AG04449 (cell line): ENCODE data around the gene SCLT1.

Experiments used
- CTCF ChIA-PET: fragments of 350-600 bp; formaldehyde crosslinking; extraction: SDS; loops from one replicate; lab custom pipeline; 2021; ENCODE audit warnings: antibody characterized with exemption; lab: Yijun Ruan, JAX
- POLR2A ChIA-PET: fragments of 400-600, 350-600 bp; formaldehyde crosslinking; extraction: SDS; loops from one replicate; lab custom pipeline; 2020; ENCODE audit warnings: antibody characterized with exemption, inconsistent platforms; lab: Yijun Ruan, JAX
- DNase-seq: peaks from one replicate; pipeline ENCODE4 v3.0.0-alpha.2; 2010; ENCODE audit warnings: low read depth, low spot score
- H3K4me3 ChIP-seq: 2 replicates; pipeline ENCODE4 v1.5.1; 2011; ENCODE audit warnings: low read depth, mild to moderate bottlenecking, control low read depth, low read length
- CTCF ChIP-seq: IDR thresholded peaks from one replicate; pipeline ENCODE4 v1.5.1; 2011; ENCODE audit warnings: mild to moderate bottlenecking, moderate library complexity, low read length, control low read depth, inconsistent platforms; ENCODE audit not compliant: insufficient read depth; ENCODE audit errors: missing control alignments

SCLT1 gene

GRCh38 chr4:128958194-128958593 lies 135.1 kb downstream of the SCLT1 start:
- ChIA-PET POLR2A (no interaction called here), CTCF (no interaction called here)
- no peak for DNase-seq
- no peak for TF ChIP-seq CTCF
- H3K4me3 ChIP-seq = no peak overlapping the region

GRCh38 chr4:128957459-128957858 lies 135.9 kb downstream of the SCLT1 start:
- no peak for TF ChIP-seq CTCF
- no peak overlapping the region for H3K4me3 ChIP-seq
- ChIA-PET POLR2A (no interaction called here), CTCF (no interaction called here)
- DNase-seq = no peak

GRCh38 chr4:128955751-128956150 lies 137.6 kb downstream of the SCLT1 start:
- CTCF ChIA-PET = no interaction called here
- POLR2A ChIA-PET = no interaction called here
- no peak for TF ChIP-seq CTCF
- H3K4me3 ChIP-seq = no peak overlapping the region
- no peak for DNase-seq

- POLR2A ChIA-PET = no interaction called here
- CTCF ChIA-PET = no interaction called here
- no peak overlapping the region for H3K4me3 ChIP-seq
- TF ChIP-seq CTCF = no peak
- DNase-seq = no peak
Observed at GRCh38 chr4:128954941-128955340, 138.4 kb downstream of the SCLT1 start.

- ChIA-PET CTCF (no interaction called here), POLR2A (no interaction called here)
- no peak for TF ChIP-seq CTCF
- no peak for DNase-seq
- no peak overlapping the region for H3K4me3 ChIP-seq
Observed at GRCh38 chr4:128951316-128951715, 142.0 kb downstream of the SCLT1 start.

- no peak overlapping the region for H3K4me3 ChIP-seq
- no peak for TF ChIP-seq CTCF
- DNase-seq = no peak
- CTCF ChIA-PET = no interaction called here
- POLR2A ChIA-PET = no interaction called here
Observed at GRCh38 chr4:128950796-128951195, 142.5 kb downstream of the SCLT1 start.
